ENCODE results near the gene SP100.
"Not testable (repeated sequence)": the region's sequence is repeated elsewhere in the genome, so short reads cannot be mapped to it uniquely, and the experiment has no call there.

The SP100 gene

GRCh38 chr2:230472621-230473018 lies 56.6 kb downstream of the SP100 start:
- no peak for DNase-seq

GRCh38 chr2:230473378-230473777 lies 57.4 kb downstream of the SP100 start:
- no peak for DNase-seq

DNA sequence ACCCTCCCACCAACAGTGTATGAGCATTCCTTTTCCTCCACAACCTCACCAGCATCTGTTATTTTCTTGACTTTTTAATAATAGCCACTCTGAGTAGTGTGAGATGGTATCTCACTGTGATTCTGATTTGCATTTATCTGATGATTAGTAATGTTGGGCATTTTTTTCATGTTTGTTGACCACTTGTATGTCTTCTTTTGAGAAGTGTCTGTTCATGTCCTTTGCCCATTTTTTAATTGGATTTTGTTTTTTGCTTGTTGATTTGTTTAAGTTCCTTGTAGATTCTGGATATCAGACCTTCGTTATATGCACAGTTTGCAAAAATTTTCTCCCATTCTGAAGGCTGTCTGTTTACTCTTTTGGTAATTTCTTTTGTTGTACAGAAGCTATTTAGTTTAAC lies 59.1 kb downstream of the SP100 start:
- DNase-seq = no peak

GRCh38 chr2:230485801-230486341 lies 69.9 kb downstream of the SP100 start:
- no peak for DNase-seq

DNA sequence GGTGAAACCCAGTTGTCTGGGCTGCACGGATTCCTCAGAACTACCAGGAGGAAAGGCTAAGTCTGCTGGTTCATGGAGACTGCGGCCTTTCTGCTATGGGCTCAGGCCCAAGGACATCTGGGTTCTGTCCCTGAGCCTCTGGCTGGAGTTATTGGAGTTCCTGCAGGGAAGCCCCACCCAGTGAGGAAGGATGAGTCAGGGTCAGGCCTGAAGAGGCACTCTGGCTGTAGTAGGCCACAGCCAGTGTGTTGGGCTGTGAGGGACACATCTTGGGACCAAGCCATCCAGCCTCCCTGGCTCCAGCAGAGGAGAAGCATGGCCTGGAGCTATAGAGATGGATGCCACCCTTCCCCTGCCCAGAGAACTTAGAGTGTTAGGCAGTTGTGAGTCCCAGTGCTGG lies 75.2 kb downstream of the SP100 start:
- not testable (repeated sequence) for DNase-seq

DNA sequence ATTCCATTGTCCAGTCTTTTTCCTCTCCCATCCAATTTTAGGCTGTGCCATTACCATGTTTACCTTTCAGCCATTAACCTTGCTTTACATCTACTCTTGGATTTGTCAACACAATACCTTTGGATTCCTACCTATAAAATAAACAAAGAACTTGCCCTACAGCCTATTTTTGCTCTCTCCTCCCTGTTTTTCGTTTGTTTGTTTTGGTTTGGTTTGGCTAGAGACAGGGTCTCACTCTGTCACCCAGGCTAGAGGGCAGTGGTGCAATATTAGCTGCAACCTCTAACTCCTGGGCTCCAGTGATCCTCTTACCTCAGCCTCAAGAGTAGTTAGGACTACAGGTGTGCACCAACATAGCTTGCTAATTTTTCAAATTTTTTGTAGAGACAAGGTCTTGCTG lies 76.1 kb downstream of the SP100 start:
- DNase-seq = no peak

GRCh38 chr2:230494980-230495379 lies 79.0 kb downstream of the SP100 start:
- no peak for DNase-seq

- DNase-seq = no peak
Measured at GRCh38 chr2:230496891-230497290, 80.9 kb downstream of the SP100 start.

- no peak for DNase-seq
Measured at GRCh38 chr2:230498506-230499107, 82.6 kb downstream of the SP100 start.

- no peak for DNase-seq
Measured at GRCh38 chr2:230502593-230502992, 86.6 kb downstream of the SP100 start.

GRCh38 chr2:230503798-230504197 lies 87.8 kb downstream of the SP100 start:
- DNase-seq = no peak

GRCh38 chr2:230505162-230505561 lies 89.2 kb downstream of the SP100 start:
- no peak for DNase-seq

- no peak for DNase-seq
Measured at GRCh38 chr2:230512955-230513748, 97.2 kb downstream of the SP100 start.

DNA sequence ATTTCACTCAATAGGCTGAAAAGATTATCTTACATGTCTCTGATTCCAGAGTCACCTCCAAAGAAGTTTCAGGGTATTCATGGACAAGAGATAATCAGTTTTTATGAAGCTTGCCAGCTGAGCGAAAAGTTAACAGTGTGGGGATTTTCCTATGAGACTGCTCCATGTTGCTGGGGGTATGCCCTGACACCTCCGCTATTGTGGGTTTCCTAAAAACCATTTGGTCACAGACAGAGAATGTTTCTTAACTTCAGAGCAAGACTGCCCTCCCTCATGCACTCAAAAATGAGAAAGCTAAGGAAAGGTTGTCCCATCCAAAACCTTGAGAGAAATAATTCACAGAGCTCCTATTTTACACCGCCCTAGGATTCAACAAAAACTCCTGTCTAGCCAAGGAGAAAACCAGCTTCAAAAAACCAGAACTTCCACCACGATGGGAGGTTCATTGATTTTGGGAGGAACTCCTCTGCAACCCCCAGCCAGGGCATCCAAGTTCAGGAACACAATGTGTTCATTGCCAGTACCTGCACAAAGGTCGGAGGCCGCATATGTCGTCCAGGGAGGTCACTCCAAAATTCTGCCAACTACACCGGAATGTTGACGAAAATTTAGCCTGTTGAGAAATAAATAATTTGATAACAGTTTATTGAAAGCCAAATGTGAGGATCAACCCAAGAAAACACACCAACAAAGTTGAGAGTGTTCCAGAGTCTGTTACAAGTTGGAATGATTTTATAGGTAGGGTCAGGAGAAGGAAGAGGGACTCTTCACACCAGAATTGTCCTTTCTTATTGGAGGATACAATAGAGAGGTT lies 104.3 kb downstream of the SP100 start:
- DNase-seq = no peak

GRCh38 chr2:230520875-230521155 lies 104.8 kb downstream of the SP100 start:
- no peak for DNase-seq

- no peak for DNase-seq
Measured at GRCh38 chr2:230521386-230521785, 105.4 kb downstream of the SP100 start.

- DNase-seq = no peak
Measured at GRCh38 chr2:230525682-230526081, 109.7 kb downstream of the SP100 start.

- no peak for DNase-seq
Measured at GRCh38 chr2:230537531-230537976, 121.6 kb downstream of the SP100 start.

DNA sequence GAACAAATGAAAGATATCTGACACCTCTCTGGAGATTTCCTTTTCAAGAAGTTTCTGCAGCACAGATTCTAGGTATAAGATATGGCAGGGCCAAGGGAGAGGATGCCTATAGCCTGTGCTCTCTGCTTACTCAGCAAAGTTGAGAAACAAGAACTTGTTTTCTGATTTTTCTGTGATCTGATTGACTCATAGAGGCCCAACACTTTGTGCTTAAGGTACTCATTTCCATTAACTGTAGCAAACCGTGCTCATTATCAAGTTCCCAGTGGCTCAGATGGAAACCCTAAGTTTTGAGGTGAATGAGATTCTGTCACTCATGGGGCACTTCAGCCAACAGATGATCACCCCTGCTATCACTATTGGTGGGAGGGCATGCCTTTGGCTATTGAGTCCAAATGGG lies 124.3 kb downstream of the SP100 start:
- no peak for DNase-seq

- no peak for DNase-seq
Measured at GRCh38 chr2:230541934-230542380, 126.0 kb downstream of the SP100 start.

- DNase-seq = no peak
Measured at GRCh38 chr2:230542751-230543150, 126.8 kb downstream of the SP100 start.

- DNase-seq = no peak
Measured at GRCh38 chr2:230552181-230552580, 136.2 kb downstream of the SP100 start.

DNA sequence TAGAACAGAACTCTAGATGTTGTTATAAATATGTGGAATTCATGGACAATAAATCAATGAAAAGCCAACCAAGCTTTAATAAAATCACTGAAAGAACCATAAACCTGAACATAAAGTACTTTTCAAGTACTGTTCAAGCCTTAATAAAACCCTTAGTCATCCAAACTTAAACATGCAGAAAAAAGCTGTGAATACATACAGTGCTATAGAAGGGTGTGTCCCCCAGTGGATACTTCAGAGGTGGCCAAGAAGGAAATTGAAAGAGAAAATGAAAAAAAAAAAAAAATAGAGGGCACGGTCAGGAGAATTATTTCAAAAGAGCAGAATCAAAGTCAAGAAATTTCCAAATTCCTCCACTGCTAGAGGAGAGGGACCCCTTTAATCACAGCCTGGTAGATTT lies 141.1 kb downstream of the SP100 start:
- no peak for DNase-seq
